ENCODE results near the gene ZC3H4.

- TF ChIP-seq CTCF (conservative IDR thresholded peaks at IDR 0.05 in 1 of 2, IDR thresholded peaks at IDR 0.05 in 1 of 2; ENCODE audit: low read depth in 1 of 2, low read length in 2 of 2) (no peak), EZH2 (IDR thresholded peaks at IDR 0.05; ENCODE audit: low read length, missing control alignments) (no peak)
Measured at GRCh38 chr19:47068246-47068645, 45.3 kb downstream of the ZC3H4 start.

Data from fibroblast of lung (primary cell).